ENCODE measurements around the gene ARSI. TPM values are rescaled to one million over a fixed set of nuclear protein-coding genes. Genes with fewer than 3 reads are reported as not detected.

Gene ARSI
- total and polyA plus RNA-seq, 2 donors (not counting 1 experiment from before 2014, with no cell fraction given), result 5.9 to 12.5 TPM

GRCh38 chr5:150339841-150340240, 37.1 kb upstream of the ARSI start:
- H3K9me3 ChIP-seq (ENCODE audit: control insufficient read depth, insufficient read depth, low read depth, low read length), result no peaks in the 10 kb centered on the region
- H3K27ac ChIP-seq (ENCODE audit: insufficient read depth, low read length), result no peak overlapping the region
- H3K4me2 ChIP-seq (ENCODE audit: extremely low read depth, insufficient read depth, low read length), result no peak overlapping the region
- H3K36me3 ChIP-seq (ENCODE audit: control insufficient read depth, insufficient read depth, low read length), result no peaks in the 10 kb centered on the region
- no peak overlapping the region for H3K9ac ChIP-seq (ENCODE audit: insufficient read depth, low read length)
- H3K27me3 ChIP-seq (ENCODE audit: control insufficient read depth, insufficient read depth, low read length), result no peaks in the 10 kb centered on the region
- TF ChIP-seq EZH2 (IDR thresholded peaks at IDR 0.05; ENCODE audit: low read length, missing control alignments) (no peak), CTCF (conservative IDR thresholded peaks at IDR 0.05 in 1 of 2, IDR thresholded peaks at IDR 0.05 in 1 of 2; ENCODE audit: low read depth in 1 of 2, low read length in 2 of 2) (no peak)
- H3K4me1 ChIP-seq (ENCODE audit: control insufficient read depth, extremely low read depth, insufficient read depth, low read length), result no peaks in the 10 kb centered on the region
- H3K4me3 ChIP-seq (replicated peaks in 1 of 4; ENCODE audit: control extremely low read depth in 1 of 4, insufficient read depth in 1 of 4, low read depth in 3 of 4, low read length in 4 of 4), result no peak overlapping the region
- H4K20me1 ChIP-seq (ENCODE audit: control insufficient read depth, extremely low read depth, insufficient read depth, low read length), result no peaks in the 10 kb centered on the region
- no peak for DNase-seq (ENCODE audit: low read depth in 2 of 2)
- no peaks in the 10 kb centered on the region for H3K79me2 ChIP-seq (ENCODE audit: control insufficient read depth, insufficient read depth, low read length)
- H2AFZ ChIP-seq (ENCODE audit: low read length), result no peak overlapping the region

- Histone ChIP-seq H4K20me1 (ENCODE audit: control insufficient read depth, extremely low read depth, insufficient read depth, low read length) (no peaks in the 10 kb centered on the region), H3K27ac (ENCODE audit: insufficient read depth, low read length) (no peak overlapping the region), H3K4me1 (ENCODE audit: control insufficient read depth, extremely low read depth, insufficient read depth, low read length) (no peaks in the 10 kb centered on the region), H3K9me3 (ENCODE audit: control insufficient read depth, insufficient read depth, low read depth, low read length) (no peaks in the 10 kb centered on the region), H3K4me3 (replicated peaks in 1 of 4; ENCODE audit: control extremely low read depth in 1 of 4, insufficient read depth in 1 of 4, low read depth in 3 of 4, low read length in 4 of 4) (no peak overlapping the region), H3K4me2 (ENCODE audit: extremely low read depth, insufficient read depth, low read length) (no peak overlapping the region), H3K36me3 (ENCODE audit: control insufficient read depth, insufficient read depth, low read length) (no peaks in the 10 kb centered on the region), H3K27me3 (ENCODE audit: control insufficient read depth, insufficient read depth, low read length) (no peaks in the 10 kb centered on the region), H3K9ac (ENCODE audit: insufficient read depth, low read length) (no peak overlapping the region), H2AFZ (ENCODE audit: low read length) (no peak overlapping the region), H3K79me2 (ENCODE audit: control insufficient read depth, insufficient read depth, low read length) (no peaks in the 10 kb centered on the region)
- TF ChIP-seq CTCF (conservative IDR thresholded peaks at IDR 0.05 in 1 of 2, IDR thresholded peaks at IDR 0.05 in 1 of 2; ENCODE audit: low read depth in 1 of 2, low read length in 2 of 2), result no peak
- TF ChIP-seq EZH2 (IDR thresholded peaks at IDR 0.05; ENCODE audit: low read length, missing control alignments), result no peak
- DNase-seq (ENCODE audit: low read depth in 2 of 2), result no peak
These were observed 36.5 kb upstream of the ARSI start for GRCh38 chr5:150339165-150339564.

GRCh38 chr5:150338546-150338945, 35.8 kb upstream of the ARSI start:
- Histone ChIP-seq H2AFZ (ENCODE audit: low read length) (no peak overlapping the region), H3K27ac (ENCODE audit: insufficient read depth, low read length) (no peak overlapping the region), H3K27me3 (ENCODE audit: control insufficient read depth, insufficient read depth, low read length) (no peaks in the 10 kb centered on the region), H3K4me1 (ENCODE audit: control insufficient read depth, extremely low read depth, insufficient read depth, low read length) (no peaks in the 10 kb centered on the region), H3K79me2 (ENCODE audit: control insufficient read depth, insufficient read depth, low read length) (no peaks in the 10 kb centered on the region), H3K36me3 (ENCODE audit: control insufficient read depth, insufficient read depth, low read length) (no peaks in the 10 kb centered on the region), H4K20me1 (ENCODE audit: control insufficient read depth, extremely low read depth, insufficient read depth, low read length) (no peaks in the 10 kb centered on the region), H3K9me3 (ENCODE audit: control insufficient read depth, insufficient read depth, low read depth, low read length) (no peaks in the 10 kb centered on the region), H3K4me2 (ENCODE audit: extremely low read depth, insufficient read depth, low read length) (no peak overlapping the region), H3K9ac (ENCODE audit: insufficient read depth, low read length) (no peak overlapping the region), H3K4me3 (replicated peaks in 1 of 4; ENCODE audit: control extremely low read depth in 1 of 4, insufficient read depth in 1 of 4, low read depth in 3 of 4, low read length in 4 of 4) (no peak overlapping the region)
- no peak for DNase-seq (ENCODE audit: low read depth in 2 of 2)
- no peak for TF ChIP-seq EZH2 (IDR thresholded peaks at IDR 0.05; ENCODE audit: low read length, missing control alignments)
